ENCODE data around the gene FNDC3B.

GRCh38 chr3:172238188-172238587, 198.8 kb downstream of the FNDC3B start:
- TF ChIP-seq CTCF (IDR thresholded peaks at IDR 0.05) (no peak), REST (IDR thresholded peaks at IDR 0.05; ENCODE audit: insufficient read depth in 1 of 2, low read depth in 2 of 2, low read length in 1 of 2) (no peak)
